HG02798 (cell line): ENCODE results near the gene RBM20.

ENCODE experiments used
- ATAC-seq: cut with Tn5 transposase; IDR thresholded peaks from one replicate; pipeline ENCODE4 v1.9.1; 2021; ENCODE audit warnings: mild to moderate bottlenecking; ENCODE audit not compliant: unreplicated experiment, poor library complexity

RBM20 gene

DNA sequence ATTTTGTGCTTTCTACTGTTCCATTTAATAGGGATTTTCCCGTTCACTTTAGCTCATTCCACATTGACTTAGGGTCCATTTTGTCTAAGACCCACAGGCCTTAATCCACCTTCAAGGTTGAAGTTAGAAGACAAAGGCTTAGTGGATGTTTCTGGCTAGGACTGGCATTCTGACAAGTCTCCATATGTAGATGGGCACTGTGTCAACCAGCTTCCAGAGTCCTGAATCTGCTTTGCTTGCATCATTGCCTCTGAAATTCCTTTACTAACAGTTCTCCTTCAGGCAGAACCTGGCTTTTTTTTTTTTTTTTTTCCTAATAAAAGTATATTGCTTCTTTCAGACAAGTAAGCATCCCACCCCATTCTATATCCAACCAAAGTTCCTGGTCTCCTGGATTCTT lies 158.0 kb downstream of the RBM20 start:
- ATAC-seq, result no peak

DNA sequence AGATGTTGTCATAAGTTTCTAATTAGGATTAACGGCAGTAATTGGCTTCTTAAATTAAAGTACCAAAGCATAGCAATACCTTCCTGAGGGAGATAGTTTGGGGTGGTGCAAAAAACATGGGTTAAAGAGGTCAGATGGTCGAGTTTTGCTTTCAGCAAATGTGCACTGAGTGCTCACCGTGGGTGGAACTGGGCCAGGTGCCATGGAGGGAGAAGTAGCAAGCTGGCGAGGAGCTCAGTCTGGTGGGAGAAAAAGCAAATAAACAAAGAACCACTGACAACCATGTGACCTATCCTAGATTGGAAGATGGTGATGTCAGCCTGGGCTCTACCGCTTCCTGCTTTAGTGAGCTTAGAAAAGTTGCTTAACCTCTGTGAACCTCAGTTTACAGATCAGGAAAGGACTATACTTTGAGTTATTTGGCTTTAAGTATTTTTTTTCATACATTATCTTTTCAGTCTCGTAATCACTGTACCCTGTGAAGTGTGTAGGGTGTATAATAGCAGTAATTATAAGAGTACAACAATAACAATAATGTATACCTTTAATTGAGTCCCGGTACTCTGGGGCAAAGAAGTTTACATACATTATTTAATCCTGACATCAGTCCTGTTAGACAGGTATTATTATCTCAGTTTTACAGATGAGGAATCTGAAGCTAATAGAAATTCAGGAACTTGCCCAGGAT lies 158.6 kb downstream of the RBM20 start:
- peak; percentile 79 for ATAC-seq

DNA sequence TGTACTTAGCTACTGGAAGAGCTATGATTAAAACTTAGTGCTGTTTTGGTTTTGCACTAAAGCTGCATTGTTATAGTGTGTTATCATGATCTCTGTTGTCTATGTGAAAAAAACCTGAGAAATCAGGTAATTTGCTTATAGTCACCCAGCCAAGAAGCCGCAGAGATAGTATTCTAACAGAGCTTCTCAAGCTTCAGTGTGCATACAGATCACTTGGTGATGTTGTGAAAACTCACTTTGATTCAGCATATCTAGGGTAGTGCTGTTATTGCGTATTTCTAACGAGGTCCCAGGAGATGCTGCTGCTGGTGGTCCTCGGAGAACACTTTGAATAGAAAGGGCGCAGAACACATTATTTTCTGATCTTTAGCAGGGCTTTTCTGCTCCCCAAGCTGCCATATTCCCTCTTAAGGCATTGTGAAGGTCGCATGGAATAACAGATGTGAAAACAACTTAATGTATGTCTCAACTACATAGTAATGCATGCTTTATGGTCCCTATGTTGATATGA lies 159.2 kb downstream of the RBM20 start:
- peak; percentile 61 for ATAC-seq

DNA sequence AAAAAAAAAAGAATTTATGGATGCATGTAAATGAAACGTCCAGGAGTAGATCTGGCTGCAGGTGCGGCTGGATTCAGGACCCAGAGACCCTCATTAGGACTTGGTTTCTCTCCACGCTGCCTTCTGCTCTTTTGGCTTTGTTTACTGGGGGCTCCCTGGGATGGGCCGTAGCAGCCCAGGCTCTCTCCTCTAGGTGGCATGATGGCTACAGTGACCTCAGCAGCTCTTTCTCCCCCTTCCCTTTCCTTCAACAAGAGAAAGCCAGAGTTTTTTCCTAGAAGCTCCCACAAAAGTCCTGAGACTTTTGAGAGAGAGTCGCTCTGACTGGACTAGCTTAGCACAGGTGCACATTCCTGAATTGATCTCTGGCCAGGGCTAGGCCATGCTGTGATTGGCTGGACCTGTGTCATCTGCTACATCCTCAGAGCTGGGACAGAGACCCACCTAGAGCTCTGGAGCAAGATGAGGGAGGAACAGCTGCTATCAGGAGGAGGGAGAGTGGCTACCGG lies 159.7 kb downstream of the RBM20 start:
- ATAC-seq, result peak; percentile 58

DNA sequence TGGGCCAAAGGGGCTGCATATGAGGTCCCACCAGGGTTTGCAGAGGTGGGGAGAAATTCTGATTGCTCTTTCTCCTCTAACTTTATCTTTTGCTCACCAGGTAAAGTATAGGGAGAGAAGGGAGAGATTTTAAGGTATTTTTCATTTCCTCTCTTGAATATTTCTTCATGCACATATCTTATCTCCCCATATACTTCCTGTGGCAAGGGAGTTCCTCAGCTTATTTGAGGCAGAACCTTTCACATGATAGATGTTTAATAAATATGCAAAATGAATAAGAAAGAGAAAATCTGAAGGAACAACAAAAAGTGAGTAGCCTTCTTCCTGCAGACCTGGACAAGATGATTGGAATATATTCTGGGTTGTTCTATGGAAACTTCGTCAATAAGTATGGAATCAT lies 160.2 kb downstream of the RBM20 start:
- no peak for ATAC-seq

DNA sequence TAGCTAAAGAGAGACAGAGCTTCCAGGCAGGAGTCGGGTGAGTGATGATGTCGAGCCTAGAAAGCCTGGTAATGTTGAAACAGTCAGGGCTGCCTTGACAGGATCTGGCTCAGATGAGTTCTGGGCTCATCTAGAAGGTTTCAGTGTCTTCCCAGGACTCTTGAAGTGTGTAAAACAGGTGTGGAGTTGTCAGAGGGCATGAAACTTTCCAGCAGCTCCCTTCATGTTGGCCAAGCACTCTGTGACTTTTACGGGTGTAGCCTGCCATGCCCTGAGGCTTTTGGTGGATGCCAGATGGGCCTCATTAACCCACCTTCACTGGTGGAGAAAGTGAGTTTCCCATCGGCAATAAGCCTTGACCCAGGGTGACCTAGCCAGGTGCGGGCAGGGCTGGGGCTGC lies 161.2 kb downstream of the RBM20 start:
- no peak for ATAC-seq

DNA sequence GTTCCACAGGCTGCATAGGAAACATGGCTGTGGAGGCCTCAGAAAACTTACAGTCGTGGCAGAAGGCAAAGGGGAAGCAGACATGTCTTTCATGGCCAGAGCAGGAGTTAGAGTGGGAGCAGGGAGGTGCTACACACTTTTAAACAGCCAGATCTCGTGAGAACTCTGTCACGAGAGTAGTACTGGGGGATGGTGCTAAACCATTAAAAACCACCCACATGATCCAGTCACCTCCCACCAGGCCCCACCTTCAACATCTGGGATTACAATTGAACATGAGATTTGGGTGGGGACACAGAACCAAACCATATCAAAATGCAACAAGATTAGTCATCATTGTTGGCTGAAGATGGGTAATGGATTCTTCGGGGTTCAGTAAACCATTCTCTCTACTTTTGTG lies 162.2 kb downstream of the RBM20 start:
- no peak for ATAC-seq

DNA sequence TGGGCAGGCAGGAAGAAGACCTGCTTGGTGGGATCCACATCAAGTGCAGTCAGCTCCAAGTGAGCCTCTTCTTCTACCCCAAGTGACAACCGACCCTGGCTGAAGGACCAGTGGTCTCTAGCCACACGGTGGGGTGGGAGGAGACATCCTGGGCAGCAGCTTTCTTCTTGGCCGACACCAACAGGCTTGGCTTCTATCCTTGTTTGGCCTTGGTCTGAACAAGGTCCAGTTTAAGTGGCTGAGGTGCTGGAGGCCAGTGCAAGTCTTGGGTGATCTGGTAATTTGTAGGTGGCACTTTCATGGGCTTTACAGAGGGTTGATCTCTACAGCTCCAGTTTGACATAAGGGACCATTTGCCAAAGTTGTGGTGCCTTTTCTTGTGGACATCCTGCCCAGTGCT lies 164.0 kb downstream of the RBM20 start:
- no peak for ATAC-seq

DNA sequence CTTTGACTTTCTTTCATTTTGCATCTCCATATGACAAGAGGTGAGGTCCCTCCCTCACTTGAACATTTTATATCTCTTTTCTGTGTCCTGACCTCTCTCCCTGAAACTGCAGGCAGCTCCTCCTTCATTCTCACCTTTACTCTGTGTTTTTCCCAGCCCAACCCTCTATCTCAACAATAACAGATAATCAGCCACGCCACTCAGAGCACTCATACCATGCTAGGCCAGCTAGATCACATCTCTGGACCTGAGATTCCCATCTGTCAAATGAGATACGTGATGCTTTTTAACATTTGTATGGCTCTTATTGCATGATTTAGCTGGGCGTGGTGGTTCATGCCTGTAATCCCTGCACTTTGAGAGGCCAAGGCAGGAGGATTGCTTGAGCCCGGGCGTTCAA lies 164.5 kb downstream of the RBM20 start:
- no peak for ATAC-seq

DNA sequence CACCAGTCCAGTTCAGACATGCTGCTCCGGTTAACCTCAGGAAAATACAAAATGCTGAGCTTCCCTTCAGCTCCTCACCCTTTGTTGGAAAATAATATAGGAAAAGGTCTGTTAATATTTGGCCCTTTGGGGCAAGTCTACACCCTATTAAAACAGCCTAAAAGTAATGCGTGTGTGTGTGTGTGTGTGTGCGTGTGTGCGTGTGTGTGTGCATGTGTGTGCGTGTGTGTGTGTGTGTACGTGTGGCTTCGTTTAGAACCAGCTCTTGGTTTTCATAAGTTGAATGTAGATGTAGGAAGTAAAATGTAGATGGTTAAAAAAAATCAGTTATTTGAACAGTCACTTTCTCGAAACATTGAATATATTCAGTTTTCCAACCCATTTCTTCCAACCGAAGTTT lies 166.5 kb downstream of the RBM20 start:
- no peak for ATAC-seq

DNA sequence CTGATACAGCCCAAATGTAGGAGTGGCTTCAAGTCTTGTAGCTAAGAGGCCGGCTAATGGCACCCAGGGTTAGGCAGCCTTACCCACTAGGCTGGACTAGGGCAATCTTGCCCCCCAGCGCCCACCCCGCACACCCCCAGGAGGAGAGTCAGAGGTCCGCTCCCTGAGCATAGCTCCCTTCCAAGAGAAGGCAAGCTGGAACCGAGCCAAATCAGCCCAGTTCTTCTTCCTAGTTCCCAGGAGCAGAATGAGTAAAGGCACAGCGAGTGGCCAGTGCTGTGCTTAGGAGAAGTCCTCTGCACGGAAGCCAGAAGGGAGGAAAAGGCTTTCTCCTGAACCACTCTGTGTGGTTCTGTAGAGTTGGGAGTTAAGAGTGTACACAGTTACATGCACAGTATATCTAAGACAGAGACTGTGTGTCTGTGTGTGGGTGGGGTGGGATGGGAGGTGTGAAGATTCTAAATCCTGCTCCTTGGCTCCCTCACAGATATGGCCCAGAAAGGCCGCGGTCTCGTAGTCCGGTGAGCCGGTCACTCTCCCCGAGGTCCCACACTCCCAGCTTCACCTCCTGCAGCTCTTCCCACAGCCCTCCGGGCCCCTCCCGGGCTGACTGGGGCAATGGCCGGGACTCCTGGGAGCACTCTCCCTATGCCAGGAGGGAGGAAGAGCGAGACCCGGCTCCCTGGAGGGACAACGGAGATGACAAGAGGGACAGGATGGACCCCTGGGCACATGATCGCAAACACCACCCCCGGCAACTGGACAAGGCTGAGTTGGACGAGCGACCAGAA lies 167.8 kb downstream of the RBM20 start:
- ATAC-seq, result no peak

DNA sequence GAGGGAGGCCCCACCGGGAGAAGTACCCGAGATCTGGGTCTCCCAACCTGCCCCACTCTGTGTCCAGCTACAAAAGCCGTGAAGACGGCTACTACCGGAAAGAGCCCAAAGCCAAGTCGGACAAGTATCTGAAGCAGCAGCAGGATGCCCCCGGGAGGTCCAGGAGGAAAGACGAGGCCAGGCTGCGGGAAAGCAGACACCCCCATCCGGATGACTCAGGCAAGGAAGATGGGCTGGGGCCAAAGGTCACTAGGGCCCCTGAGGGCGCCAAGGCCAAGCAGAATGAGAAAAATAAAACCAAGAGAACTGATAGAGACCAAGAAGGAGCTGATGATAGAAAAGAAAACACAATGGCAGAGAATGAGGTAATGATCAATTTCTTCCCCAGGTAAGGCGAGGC lies 168.4 kb downstream of the RBM20 start:
- ATAC-seq, result no peak

DNA sequence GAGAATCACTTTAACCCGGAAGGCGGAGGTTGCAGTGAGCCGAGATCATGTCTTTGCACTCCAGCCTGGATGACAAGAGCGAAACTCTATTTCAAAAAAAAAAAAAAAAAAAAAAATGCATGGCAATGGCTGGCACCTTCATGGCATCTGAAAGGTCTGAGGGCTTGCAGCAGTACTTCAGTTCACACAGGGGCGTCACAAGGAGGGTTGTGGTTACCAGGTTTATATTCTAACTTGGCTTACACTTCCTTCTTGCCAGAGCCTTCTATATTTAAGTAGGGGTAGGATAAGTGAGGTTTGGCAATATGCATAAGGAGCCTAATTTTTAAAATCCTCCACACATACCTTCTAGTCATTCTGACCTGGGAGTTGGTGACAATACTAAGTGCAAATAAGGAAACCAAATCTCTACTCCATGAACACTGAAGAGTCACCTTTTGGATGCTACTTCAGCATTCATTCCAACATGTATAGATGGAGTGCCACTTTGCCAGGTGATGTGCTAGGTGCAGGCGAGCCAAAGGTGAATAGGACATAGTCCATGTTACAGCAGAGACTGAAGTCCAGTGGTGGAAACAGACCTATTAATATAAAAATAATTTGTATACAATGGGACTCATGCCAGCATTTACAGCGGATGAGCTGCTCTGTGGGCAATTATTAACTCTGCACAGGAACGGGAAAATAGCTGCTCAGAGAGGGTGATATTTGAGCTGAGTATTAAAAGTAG lies 169.8 kb downstream of the RBM20 start:
- ATAC-seq, result no peak

DNA sequence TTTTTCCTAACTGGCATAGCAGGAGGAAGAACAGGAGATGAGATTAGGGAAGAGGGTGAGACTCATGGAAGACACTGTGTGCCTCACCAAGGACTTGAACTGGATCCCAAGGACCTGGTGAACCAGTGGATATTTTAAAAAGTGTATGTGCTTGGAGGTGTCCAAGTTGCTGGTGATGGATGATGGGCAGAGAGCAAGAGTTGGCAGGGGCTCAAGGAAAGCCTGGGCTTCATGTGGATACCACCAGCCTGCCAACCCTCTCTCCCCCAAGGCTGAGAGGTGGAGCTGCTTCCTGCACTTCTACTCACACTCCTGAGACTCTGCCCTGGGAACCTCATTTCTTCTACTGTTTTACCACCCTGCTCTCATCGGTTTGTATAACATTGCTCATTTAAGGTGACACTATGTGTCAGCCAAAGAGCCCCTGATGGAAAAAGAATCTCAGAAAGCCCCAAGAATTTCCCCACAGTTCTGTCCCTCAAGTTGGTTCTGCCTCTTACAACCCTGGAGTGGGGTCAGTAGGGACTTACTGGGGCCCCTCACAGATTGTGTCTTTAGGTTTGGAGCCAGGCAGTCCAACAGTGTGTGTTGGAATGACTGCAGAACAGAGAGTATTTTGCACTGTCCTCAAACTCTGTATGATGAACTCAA lies 171.3 kb downstream of the RBM20 start:
- ATAC-seq, result peak; percentile 73

DNA sequence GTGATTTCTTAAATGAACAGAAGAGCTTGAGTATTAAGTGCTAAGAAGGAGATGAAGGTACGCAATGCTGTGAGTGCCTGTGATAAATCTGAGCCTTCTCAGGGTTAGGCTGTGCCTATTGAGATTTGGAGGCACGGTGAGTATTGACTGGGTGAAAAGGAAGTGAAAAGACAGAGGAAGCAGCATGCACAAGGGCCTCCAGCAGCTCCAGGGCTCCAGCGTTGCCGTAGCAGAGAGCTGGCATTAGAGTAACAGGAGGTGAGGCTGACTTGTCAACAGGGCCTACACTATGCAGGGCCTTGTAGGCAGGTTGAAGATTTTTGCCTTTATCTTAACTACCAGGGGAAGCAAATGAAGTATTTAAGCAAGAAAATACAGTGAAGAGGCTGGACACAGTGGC lies 173.5 kb downstream of the RBM20 start:
- no peak for ATAC-seq

DNA sequence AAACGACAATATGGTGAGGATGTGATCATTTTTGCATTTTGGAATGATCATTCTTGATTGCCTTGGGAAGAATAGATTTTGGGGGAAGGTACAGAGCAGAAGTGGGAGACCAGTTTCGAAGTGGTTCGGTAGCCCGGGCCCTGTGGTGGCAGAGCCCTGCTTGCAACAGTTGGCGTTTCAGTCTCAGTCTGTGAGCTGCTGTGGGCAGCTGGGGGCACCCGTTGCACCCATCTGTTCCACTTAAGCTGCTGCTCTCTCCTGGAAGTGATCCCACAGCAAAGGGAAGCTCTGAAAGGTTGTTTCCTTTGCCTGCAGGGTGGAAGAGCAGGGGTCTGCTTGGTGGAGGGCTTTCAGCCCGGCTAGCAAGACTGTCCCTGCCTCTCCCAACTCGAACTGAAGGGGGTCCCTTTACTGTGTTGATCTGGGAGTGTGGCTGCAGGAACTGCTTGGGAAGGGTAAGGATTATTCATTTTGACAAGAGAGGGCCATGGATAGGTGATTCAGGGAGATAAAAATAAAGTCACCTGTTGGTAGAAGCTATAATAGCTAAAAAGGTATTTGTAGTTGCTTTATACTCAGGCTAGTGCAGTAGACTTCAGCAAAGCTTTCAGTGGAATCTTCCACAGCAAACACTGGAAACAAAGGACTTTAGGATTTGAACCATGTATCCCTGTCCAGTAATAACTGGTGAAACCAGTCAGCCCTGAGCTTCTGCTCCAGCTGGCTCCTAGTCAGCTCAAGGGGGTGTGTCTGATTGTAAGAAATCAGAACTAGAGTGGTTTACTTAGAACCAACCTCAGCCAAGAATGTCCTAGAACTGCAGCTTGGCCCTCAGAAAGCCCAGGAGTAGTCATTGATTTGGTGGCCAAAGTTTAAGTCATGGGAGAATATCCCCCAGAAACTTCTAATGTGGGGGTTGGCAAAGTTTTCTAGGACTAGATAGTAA lies 174.4 kb downstream of the RBM20 start:
- ATAC-seq, result no peak

DNA sequence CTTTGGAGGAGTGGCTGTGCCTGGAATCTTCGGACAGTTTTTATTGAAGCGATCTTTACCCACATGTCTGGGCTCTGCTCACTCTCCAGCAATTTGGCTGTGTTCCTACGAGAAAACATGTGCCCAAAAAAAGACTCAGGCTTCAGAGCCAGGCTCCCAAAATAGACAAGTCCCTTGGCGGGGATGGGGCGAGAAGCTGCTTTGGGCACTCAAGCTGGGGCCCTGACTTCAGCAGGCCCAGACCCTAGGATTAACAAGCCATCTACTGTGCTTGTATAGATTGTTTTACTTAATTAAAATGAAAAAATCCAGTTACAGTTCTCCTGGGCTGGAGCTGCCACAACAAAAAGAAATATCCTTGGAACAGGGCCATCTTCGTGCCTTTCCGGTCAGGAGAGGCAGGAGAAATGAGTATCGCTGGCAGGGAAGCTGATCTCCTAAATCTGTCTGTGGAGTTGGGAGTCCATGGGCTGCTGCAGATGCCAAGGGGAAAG lies 176.2 kb downstream of the RBM20 start:
- ATAC-seq, result no peak

DNA sequence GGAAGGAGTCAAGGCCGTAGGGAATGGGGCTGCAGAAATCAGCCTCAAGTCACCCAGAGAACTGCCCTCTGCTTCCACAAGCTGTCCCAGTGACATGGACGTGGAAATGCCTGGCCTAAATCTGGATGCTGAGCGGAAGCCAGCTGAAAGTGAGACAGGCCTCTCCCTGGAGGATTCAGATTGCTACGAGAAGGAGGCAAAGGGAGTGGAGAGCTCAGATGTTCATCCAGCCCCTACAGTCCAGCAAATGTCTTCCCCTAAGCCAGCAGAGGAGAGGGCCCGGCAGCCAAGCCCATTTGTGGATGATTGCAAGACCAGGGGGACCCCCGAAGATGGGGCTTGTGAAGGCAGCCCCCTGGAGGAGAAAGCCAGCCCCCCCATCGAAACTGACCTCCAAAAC lies 177.4 kb downstream of the RBM20 start:
- no peak for ATAC-seq

DNA sequence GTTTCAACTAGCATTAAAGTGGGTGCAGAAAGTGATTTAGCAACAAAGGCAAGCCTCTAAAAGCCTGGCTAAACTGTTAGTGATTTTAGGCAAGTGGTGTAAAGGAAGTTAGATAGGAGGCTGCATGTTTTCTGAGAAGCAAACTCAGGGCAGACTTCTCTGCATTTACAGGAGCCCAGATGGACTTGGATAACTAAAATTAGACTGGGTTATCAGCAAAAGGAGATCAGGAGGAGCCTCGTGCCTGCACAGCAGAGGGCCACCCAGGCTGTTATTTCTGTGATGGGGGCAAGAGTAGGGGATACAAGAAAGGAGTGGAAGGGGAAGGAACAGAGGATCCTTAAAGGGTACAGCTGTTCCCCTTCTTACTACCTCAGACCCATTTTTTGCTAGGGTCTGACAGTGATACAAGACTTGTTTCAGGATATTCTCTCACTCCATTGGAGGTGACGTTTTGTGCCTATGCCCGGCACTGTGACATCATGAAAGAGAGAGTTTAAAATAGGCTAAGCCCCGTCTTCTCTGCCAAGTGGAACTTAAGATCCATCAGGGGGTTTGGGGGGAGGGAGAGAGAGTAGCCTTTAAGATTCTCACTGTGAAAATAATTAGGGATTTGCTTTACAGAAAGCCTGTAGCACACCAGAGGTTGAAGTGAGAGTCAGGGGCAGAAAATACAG lies 178.0 kb downstream of the RBM20 start:
- no peak for ATAC-seq
